ENCODE measurements around the gene ST8SIA2. TPM values are rescaled to one million over a fixed set of nuclear protein-coding genes. Genes with fewer than 3 reads are reported as not detected.

Gene ST8SIA2, protein sequence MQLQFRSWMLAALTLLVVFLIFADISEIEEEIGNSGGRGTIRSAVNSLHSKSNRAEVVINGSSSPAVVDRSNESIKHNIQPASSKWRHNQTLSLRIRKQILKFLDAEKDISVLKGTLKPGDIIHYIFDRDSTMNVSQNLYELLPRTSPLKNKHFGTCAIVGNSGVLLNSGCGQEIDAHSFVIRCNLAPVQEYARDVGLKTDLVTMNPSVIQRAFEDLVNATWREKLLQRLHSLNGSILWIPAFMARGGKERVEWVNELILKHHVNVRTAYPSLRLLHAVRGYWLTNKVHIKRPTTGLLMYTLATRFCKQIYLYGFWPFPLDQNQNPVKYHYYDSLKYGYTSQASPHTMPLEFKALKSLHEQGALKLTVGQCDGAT
- under 1 TPM in 1 of 2 donors, not detected in 1; 0.02 TPM for polyA plus RNA-seq

DNA sequence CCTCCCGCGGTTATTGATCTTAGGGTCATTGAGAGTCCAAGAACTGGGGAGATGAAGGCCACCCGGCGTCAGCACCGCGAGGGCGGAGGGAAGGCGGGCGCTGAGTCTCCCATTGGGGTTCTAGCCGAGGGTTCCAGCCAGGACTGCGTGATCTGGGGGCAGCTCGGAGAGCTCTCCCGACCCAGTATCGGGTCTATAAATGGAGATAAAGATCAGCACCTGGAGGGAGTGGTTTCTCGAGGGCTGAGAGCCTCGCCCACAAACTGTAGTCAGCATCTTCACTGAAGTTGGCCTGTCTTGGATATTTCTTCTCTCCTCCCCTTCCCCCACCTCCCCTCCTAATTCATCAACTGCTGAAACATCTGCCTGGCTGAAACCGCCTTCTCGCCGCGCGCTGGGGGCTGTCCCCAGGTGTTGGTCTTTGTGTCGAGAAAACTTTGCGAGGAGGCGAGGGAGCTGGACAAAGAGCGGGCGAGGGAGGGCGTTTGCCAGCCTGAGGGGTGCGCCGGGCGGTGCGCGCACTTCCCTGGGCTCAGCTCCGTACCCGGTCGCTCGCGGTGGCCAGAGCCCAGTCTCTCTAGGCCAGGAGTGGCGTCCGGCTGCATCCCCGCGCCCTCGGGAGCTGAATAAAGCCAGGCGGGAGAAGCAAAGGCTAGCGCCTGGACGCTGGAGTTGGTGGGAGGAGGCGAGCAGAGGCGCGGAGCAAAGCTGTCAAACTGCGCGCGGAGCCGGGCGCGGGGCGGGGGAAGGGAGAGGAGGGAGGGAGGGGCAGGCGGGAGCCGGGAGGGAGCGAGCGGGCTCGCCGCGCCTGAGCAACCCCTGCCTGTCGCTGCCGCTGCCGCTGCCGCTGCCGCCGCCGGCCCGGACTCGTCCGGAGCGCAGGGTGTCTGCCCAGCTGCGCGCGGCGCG lies at the start of gene ST8SIA2:
Gene ST8SIA2 (plus strand): TSS at position 811 of the 909 bp plus-strand sequence. CDS start 184 bp downstream, outside the sequence.
- H3K27me3 ChIP-seq (ENCODE audit: control insufficient read depth in 1 of 2, insufficient read depth in 2 of 2, low read length in 2 of 2): peaks cover 6 to 9% of the 10 kb centered on the region in 2 donors
- H3K4me3 ChIP-seq (ENCODE audit: low read depth in 1 of 2, low read length in 2 of 2): peak within 1 kb of the TSS; percentile 18 to 35
- H3K27ac ChIP-seq (ENCODE audit: low read depth in 2 of 2, low read length in 1 of 2): no peak within 1 kb of the TSS
- 4 to 5% methylated on average over 57 to 78 of the region's 78 CpGs for WGBS, 2 donors
- H3K36me3 ChIP-seq (ENCODE audit: control insufficient read depth in 2 of 2, insufficient read depth in 2 of 2, low read length in 1 of 2): no peaks in the 10 kb centered on the region
- peaks cover 10 to 17% of the 10 kb centered on the region in 2 donors for H3K4me1 ChIP-seq (ENCODE audit: control insufficient read depth in 2 of 2, insufficient read depth in 2 of 2, low read length in 1 of 2)
- H3K9me3 ChIP-seq (ENCODE audit: control insufficient read depth in 2 of 2, insufficient read depth in 1 of 2, low read depth in 1 of 2, low read length in 1 of 2): no peaks in the 10 kb centered on the region

DNA sequence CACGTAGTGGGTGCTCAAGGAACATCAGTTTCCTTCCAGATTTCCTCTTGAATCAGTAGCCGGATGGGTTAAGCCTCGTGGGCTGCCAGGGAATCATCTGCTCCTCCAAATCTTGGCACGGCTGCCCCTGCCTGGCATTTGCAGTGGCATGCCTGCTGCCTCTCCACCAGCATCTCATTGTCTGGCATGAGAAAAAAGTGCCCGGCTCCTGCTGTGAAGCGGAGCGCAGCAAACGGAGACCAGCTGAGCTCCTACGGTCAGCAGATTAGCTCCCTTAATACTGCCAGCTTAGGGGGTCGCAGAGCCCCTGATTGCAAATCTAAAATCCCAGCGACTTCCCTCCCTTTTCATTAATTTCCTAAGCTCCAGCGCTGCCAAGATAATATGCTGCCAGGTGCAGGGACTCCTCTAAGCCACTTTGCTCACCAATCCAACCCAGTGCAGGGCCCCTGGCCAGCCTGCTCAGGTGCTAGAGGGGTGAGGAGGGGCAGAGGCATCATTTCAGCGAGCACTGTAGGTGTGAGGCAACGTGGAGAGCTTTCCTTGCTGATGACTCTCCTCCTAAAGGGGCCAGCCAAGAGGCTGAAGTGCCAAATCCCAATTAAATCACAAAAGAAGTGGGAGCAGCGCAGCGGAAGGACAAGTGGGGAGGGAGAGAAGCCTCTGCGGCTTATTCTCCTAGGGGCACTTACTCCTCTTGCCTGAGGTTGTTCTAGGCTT lies 49.6 kb upstream of the ST8SIA2 start:
- WGBS, 2 donors: 26 to 30% methylated on average over 17 of the region's 17 CpGs
- H3K27me3 ChIP-seq (ENCODE audit: control insufficient read depth in 1 of 2, insufficient read depth in 2 of 2, low read length in 2 of 2): no peaks in the 10 kb centered on the region

DNA sequence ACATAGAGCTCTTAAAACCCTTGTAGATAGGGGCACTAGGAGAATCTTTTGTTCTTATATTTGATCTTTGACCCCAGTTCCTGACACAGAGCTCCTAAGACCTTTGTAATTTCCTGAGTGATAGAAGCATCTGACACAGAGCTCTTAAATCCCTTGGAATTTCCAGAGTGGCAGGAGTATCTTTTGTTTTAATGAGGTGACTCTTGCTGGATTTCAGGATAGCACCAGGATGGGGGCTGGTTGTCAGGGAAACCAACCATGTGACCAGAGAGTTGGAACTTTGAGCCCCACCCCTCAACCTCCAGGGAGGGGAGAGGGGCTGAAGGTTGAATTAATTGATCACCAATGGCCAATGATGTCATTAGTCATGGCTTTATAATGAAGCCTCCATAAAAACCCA lies 47.6 kb upstream of the ST8SIA2 start:
- no peaks in the 10 kb centered on the region for H3K4me1 ChIP-seq (ENCODE audit: control insufficient read depth in 2 of 2, insufficient read depth in 2 of 2, low read length in 1 of 2)
- no peaks in the 10 kb centered on the region for H3K9me3 ChIP-seq (ENCODE audit: control insufficient read depth in 2 of 2, insufficient read depth in 1 of 2, low read depth in 1 of 2, low read length in 1 of 2)
- H3K27ac ChIP-seq (ENCODE audit: low read depth in 2 of 2, low read length in 1 of 2): no peak overlapping the region
- no peaks in the 10 kb centered on the region for H3K27me3 ChIP-seq (ENCODE audit: control insufficient read depth in 1 of 2, insufficient read depth in 2 of 2, low read length in 2 of 2)
- no peaks in the 10 kb centered on the region for H3K36me3 ChIP-seq (ENCODE audit: control insufficient read depth in 2 of 2, insufficient read depth in 2 of 2, low read length in 1 of 2)
- H3K4me3 ChIP-seq (ENCODE audit: low read depth in 1 of 2, low read length in 2 of 2): no peak overlapping the region

More for the DNA sequence above, 49.6 kb upstream of the ST8SIA2 start:
- Histone ChIP-seq H3K4me1 (ENCODE audit: control insufficient read depth in 2 of 2, insufficient read depth in 2 of 2, low read length in 1 of 2) (no peaks in the 10 kb centered on the region), H3K36me3 (ENCODE audit: control insufficient read depth in 2 of 2, insufficient read depth in 2 of 2, low read length in 1 of 2) (no peaks in the 10 kb centered on the region), H3K27ac (ENCODE audit: low read depth in 2 of 2, low read length in 1 of 2) (no peak overlapping the region), H3K4me3 (ENCODE audit: low read depth in 1 of 2, low read length in 2 of 2) (no peak overlapping the region), H3K9me3 (ENCODE audit: control insufficient read depth in 2 of 2, insufficient read depth in 1 of 2, low read depth in 1 of 2, low read length in 1 of 2) (no peaks in the 10 kb centered on the region)

DNA sequence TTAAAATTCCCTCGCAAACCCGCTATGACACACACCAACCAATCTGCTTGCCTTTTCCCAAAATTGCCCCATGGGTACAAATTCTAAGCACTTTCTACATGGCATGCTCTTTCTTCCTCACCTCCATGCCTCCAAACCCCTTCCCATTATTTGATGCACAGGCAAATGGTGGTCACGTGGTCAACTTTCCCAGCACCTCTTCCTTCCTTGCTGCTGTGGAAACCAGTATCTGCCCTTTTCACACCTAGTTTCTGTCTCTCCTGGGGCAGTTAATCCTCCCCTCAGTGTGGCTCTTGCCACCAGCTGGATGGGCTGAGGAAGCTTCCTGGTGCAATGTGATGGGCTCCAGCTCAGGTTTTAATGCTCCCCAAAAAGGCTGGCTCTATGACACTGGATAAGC lies 38.4 kb upstream of the ST8SIA2 start:
- WGBS, 2 donors: 90 to 96% methylated on average over 3 of the region's 3 CpGs
- Histone ChIP-seq H3K4me3 (ENCODE audit: low read depth in 1 of 2, low read length in 2 of 2) (no peak overlapping the region), H3K36me3 (ENCODE audit: control insufficient read depth in 2 of 2, insufficient read depth in 2 of 2, low read length in 1 of 2) (no peaks in the 10 kb centered on the region), H3K27me3 (ENCODE audit: control insufficient read depth in 1 of 2, insufficient read depth in 2 of 2, low read length in 2 of 2) (no peaks in the 10 kb centered on the region), H3K27ac (ENCODE audit: low read depth in 2 of 2, low read length in 1 of 2) (no peak overlapping the region), H3K9me3 (ENCODE audit: control insufficient read depth in 2 of 2, insufficient read depth in 1 of 2, low read depth in 1 of 2, low read length in 1 of 2) (no peaks in the 10 kb centered on the region), H3K4me1 (ENCODE audit: control insufficient read depth in 2 of 2, insufficient read depth in 2 of 2, low read length in 1 of 2) (no peaks in the 10 kb centered on the region)

DNA sequence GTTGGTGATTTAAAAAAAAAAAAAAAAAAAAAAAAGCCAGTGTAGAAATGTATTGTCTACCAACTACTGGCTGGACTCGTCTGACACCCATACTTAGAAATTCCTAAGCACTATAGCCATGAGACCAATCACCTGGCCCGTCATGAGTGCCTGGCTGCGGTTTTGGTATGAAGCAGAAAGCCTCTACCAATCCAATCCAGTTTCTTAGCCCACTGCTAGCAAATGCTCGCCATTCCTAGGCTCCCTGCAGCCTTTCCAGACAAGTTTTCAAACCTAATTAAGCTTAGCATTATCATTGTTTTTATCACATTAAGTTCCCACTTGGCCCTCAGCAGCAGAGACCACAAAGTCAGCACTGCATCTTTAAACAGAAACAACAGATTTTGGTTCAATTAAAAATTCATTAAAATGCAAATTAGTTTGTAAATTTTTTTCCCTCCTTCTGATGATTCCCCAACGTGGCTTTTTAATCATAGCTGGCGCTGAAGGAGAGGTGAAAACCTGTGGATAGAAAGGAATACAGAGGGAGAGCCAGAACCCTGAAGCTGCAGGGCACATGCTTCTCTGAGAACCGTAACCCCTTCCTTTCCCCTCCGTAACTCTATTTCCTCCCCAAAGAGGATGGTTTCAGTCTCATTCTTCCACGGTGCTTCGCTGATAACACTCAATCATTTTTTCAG lies 32.2 kb upstream of the ST8SIA2 start:
- Histone ChIP-seq H3K36me3 (ENCODE audit: control insufficient read depth in 2 of 2, insufficient read depth in 2 of 2, low read length in 1 of 2) (no peaks in the 10 kb centered on the region), H3K9me3 (ENCODE audit: control insufficient read depth in 2 of 2, insufficient read depth in 1 of 2, low read depth in 1 of 2, low read length in 1 of 2) (peaks cover 0 to 2% of the 10 kb centered on the region in 2 donors), H3K27me3 (ENCODE audit: control insufficient read depth in 1 of 2, insufficient read depth in 2 of 2, low read length in 2 of 2) (no peaks in the 10 kb centered on the region), H3K27ac (ENCODE audit: low read depth in 2 of 2, low read length in 1 of 2) (no peak overlapping the region), H3K4me1 (ENCODE audit: control insufficient read depth in 2 of 2, insufficient read depth in 2 of 2, low read length in 1 of 2) (no peaks in the 10 kb centered on the region), H3K4me3 (ENCODE audit: low read depth in 1 of 2, low read length in 2 of 2) (no peak overlapping the region)
- WGBS, 2 donors: 72 to 75% methylated on average over 10 of the region's 10 CpGs

DNA sequence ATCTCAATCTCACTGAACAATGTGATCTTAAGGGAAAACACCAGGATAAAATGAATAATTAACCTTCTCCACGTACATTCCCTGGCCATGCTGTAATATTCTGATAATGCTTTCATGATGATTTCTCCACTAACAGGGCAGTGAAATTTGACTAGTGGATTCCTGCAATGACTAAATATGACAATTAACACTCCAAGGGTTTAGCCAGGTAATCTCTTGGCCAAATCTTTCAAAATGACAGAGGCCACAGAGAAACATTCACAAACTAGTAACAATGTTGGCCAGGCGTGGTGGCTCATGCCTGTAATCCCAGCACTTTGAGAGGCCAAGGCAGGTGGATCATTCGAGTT lies 31.7 kb upstream of the ST8SIA2 start:
- H3K36me3 ChIP-seq (ENCODE audit: control insufficient read depth in 2 of 2, insufficient read depth in 2 of 2, low read length in 1 of 2): no peaks in the 10 kb centered on the region
- no peaks in the 10 kb centered on the region for H3K27me3 ChIP-seq (ENCODE audit: control insufficient read depth in 1 of 2, insufficient read depth in 2 of 2, low read length in 2 of 2)
- H3K9me3 ChIP-seq (ENCODE audit: control insufficient read depth in 2 of 2, insufficient read depth in 1 of 2, low read depth in 1 of 2, low read length in 1 of 2): peaks cover 0 to 2% of the 10 kb centered on the region in 2 donors
- H3K4me1 ChIP-seq (ENCODE audit: control insufficient read depth in 2 of 2, insufficient read depth in 2 of 2, low read length in 1 of 2): no peaks in the 10 kb centered on the region
- H3K27ac ChIP-seq (ENCODE audit: low read depth in 2 of 2, low read length in 1 of 2): no peak overlapping the region
- WGBS, 2 donors: 55 to 71% methylated on average over 3 of the region's 3 CpGs
- H3K4me3 ChIP-seq (ENCODE audit: low read depth in 1 of 2, low read length in 2 of 2): no peak overlapping the region

DNA sequence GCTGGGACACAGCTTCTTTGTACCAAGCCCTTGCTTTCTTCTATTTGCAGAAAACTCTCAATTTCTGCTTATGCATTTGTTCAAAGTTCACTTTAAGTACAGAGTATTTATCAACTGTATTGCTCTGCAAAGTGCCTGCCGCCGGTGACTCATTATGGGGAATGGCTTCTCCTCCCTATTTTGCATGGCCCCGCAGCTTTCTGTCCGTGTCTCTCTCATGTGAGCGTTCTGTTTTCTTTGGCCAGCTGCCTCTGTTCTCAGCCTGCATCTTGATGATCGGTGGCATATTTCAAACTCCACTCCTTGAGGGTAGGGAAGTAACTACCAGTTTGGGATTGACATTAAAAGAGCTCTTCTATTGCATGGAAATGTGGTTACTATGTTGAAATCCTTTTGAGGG lies 28.6 kb upstream of the ST8SIA2 start:
- no peaks in the 10 kb centered on the region for H3K4me1 ChIP-seq (ENCODE audit: control insufficient read depth in 2 of 2, insufficient read depth in 2 of 2, low read length in 1 of 2)
- peak overlapping the region in 1 of 2 donors; percentile 47 for H3K27ac ChIP-seq (ENCODE audit: low read depth in 2 of 2, low read length in 1 of 2)
- H3K9me3 ChIP-seq (ENCODE audit: control insufficient read depth in 2 of 2, insufficient read depth in 1 of 2, low read depth in 1 of 2, low read length in 1 of 2): peaks cover 0 to 2% of the 10 kb centered on the region in 2 donors
- no peaks in the 10 kb centered on the region for H3K36me3 ChIP-seq (ENCODE audit: control insufficient read depth in 2 of 2, insufficient read depth in 2 of 2, low read length in 1 of 2)
- WGBS, 2 donors: 23 to 31% methylated on average over 6 of the region's 6 CpGs
- H3K4me3 ChIP-seq (ENCODE audit: low read depth in 1 of 2, low read length in 2 of 2): no peak overlapping the region
- no peaks in the 10 kb centered on the region for H3K27me3 ChIP-seq (ENCODE audit: control insufficient read depth in 1 of 2, insufficient read depth in 2 of 2, low read length in 2 of 2)

DNA sequence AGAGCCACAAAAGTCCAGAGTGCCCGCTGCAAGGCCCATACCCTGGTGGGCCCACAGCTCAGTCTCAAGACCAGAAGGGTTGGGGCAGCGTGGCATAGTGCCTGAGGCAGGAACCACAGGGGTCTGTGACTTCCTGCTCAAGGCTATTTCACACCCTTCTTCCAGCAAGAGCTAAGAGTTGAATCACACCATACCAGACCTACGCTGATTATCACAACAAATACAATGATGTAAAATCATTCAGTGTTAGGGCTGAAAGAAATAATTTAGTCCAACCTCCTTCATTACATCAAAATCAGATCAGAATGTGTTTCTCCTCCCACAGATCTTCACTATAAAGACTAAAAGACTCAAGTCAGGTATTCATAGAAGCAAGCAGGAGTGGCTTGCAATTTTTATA lies 27.8 kb upstream of the ST8SIA2 start:
- Histone ChIP-seq H3K4me1 (ENCODE audit: control insufficient read depth in 2 of 2, insufficient read depth in 2 of 2, low read length in 1 of 2) (no peaks in the 10 kb centered on the region), H3K9me3 (ENCODE audit: control insufficient read depth in 2 of 2, insufficient read depth in 1 of 2, low read depth in 1 of 2, low read length in 1 of 2) (peaks cover 0 to 2% of the 10 kb centered on the region in 2 donors), H3K27ac (ENCODE audit: low read depth in 2 of 2, low read length in 1 of 2) (no peak overlapping the region), H3K36me3 (ENCODE audit: control insufficient read depth in 2 of 2, insufficient read depth in 2 of 2, low read length in 1 of 2) (no peaks in the 10 kb centered on the region), H3K27me3 (ENCODE audit: control insufficient read depth in 1 of 2, insufficient read depth in 2 of 2, low read length in 2 of 2) (no peaks in the 10 kb centered on the region), H3K4me3 (ENCODE audit: low read depth in 1 of 2, low read length in 2 of 2) (no peak overlapping the region)
- WGBS, 2 donors: 51 to 60% methylated on average over 3 of the region's 3 CpGs

DNA sequence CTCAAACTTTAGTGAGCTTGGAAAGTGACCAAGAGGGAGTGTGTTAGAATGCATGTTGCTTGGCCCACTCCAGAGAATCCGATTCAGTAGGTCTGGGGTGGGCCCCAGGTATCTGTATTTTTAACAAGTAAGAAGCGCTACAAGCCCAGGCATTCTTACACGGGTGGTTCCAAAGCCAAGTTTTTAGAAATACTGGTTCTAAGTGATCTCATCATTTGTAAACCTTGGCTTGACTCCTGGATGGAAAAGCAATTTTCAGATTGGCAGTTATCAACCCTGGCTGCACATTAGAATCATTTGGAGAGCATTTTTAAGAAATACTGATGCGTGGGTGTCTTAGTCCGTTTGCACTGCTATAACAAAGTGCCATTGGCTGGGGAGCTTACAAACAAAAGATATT lies 27.3 kb upstream of the ST8SIA2 start:
- H3K4me1 ChIP-seq (ENCODE audit: control insufficient read depth in 2 of 2, insufficient read depth in 2 of 2, low read length in 1 of 2): no peaks in the 10 kb centered on the region
- H3K4me3 ChIP-seq (ENCODE audit: low read depth in 1 of 2, low read length in 2 of 2): no peak overlapping the region
- 46 to 61% methylated on average over 5 of the region's 5 CpGs for WGBS, 2 donors
- no peaks in the 10 kb centered on the region for H3K27me3 ChIP-seq (ENCODE audit: control insufficient read depth in 1 of 2, insufficient read depth in 2 of 2, low read length in 2 of 2)
- H3K36me3 ChIP-seq (ENCODE audit: control insufficient read depth in 2 of 2, insufficient read depth in 2 of 2, low read length in 1 of 2): no peaks in the 10 kb centered on the region
- peaks cover 0 to 2% of the 10 kb centered on the region in 2 donors for H3K9me3 ChIP-seq (ENCODE audit: control insufficient read depth in 2 of 2, insufficient read depth in 1 of 2, low read depth in 1 of 2, low read length in 1 of 2)
- no peak overlapping the region for H3K27ac ChIP-seq (ENCODE audit: low read depth in 2 of 2, low read length in 1 of 2)

All from esophagus (tissue), 2 donors.